Stimulated activated CD4-positive, alpha-beta T cell treated with anti-CD3 and anti-CD28 coated beads, TNF-alpha, amount 100 ng/mL, for 1 hour (primary cell): ENCODE results near the gene NUBPL.
"Not testable (repeated sequence)": the region's sequence is repeated elsewhere in the genome, so short reads cannot be mapped to it uniquely, and the experiment has no call there.

Source experiments
- DNase-seq, 3 donors: peaks; one replicate each; pipeline ENCODE4 v3.0.0-alpha.2; 2020; ENCODE audit warnings: low read depth in 3 of 3, low spot score in 1 of 3

NUBPL gene

GRCh38 chr14:31868096-31868495 is 306.9 kb downstream of the NUBPL start:
- DNase-seq, result not testable (repeated sequence)

- no peak for DNase-seq
These were observed 315.5 kb downstream of the NUBPL start for GRCh38 chr14:31876741-31877140.

DNA sequence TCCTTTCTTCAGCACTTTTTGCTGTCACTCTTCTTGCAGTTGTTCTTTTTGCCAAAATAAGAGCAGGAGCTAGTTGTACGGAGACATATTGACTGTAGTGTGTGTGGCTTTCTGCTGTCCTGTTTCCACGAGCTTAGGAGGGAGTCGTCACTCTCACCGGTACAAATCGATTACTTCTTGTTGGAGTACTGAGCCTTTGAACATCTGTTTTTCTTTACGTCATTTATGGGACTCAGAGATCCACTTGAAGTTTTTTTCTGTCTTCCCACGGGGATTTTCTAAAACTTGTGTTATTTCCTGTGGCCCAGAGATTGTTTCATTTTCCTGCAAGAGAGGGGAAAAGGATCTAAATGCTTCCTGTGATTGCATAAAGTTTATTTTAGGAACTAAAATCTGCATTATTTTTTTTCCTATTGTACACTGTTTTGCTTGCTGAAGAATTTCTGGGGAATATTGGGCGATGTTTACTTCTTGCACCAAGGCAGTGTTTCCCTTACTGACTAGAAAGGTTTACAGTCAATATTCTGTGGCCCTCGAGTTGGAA is 316.1 kb downstream of the NUBPL start:
- no peak for DNase-seq

DNA sequence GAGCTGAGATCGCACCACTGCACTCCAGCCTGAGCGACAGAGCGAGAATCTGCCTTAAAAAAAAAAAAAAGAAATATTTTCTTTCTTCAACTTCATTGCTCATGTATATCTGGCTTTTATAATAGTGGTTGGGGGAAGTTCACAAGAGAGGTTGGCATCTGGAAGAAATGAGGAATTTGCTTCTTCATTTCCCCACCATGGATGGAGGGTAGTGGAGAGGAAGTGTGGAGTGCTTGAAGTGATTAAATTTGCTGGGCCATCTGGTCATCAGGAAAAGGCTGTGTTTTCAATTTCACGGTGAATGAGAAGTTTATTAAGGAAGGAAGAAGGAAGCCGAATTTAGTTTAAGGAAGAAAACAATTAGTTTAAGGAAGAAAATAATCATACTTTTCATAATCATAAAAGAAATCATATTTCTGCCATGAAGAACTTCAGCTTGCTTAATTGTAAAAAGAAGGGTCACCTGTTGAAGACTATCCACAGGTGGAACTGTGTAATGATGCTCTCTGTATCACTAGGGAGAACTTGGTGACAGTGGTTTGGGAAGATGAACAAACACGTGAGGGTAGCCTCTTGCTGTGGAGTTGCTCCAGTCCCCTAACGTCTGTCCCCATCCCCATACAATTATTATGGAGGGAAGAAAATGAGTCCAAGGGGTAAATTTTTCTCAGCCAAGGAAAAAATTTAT is 318.6 kb downstream of the NUBPL start:
- no peak for DNase-seq

DNA sequence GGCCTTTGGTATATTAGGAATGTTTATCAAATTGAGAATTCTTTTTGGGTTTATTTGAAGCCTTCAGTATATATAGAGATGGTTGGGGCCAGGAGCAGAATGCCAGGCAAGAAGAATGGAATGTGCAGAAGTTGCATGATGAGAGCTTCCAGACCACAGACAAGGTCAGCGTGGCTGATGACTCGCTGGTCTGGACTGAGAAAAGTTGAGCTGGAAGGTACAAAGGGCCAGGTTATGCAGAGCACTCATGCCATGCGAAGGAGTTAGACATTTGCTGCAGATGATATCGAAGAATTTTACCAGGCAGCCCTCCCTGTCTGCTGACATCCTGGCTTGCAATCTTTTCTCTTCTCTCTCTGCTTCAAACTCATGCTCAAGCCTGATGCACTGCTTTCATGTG is 319.7 kb downstream of the NUBPL start:
- DNase-seq, result no peak

DNA sequence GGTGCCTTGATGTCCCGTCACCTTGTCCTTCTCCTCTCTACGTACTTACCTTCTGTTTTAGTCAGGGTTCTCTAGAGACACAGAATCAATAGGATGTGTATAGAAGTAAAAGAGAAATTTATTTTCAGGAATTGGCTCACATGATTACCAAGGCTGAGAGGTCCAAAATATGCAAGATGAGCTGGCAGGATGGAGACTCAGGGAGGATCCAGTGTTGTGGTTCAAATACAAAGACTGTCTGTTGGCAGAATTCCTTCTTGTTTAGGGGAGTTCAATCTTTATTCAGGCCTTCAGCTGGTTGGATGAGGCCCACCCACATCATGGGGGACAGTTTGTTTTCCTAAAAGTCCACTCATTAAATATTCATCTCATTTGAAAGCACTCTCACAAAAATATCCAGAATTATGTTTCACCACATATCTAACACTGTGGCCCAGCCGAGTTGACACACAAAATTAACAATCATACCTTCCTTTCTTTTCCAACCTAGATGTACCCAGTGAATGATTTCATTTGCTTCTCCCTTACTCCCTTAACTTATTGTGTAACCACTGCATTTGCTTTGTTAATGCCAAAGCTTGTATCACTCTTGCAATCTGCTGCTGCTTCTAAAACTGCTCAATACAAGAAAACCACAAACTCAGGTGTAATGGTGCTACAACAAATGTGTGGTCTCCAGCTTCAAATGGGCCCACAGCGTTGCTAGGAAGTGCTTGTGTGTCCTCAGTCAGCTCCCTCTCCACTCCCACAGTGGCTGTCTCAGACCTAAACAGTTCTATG is 320.5 kb downstream of the NUBPL start:
- no peak for DNase-seq

- DNase-seq, result no peak
These were observed 323.0 kb downstream of the NUBPL start for GRCh38 chr14:31884238-31884637.

- DNase-seq, result no peak
These were observed 323.7 kb downstream of the NUBPL start for GRCh38 chr14:31884776-31885379.

DNA sequence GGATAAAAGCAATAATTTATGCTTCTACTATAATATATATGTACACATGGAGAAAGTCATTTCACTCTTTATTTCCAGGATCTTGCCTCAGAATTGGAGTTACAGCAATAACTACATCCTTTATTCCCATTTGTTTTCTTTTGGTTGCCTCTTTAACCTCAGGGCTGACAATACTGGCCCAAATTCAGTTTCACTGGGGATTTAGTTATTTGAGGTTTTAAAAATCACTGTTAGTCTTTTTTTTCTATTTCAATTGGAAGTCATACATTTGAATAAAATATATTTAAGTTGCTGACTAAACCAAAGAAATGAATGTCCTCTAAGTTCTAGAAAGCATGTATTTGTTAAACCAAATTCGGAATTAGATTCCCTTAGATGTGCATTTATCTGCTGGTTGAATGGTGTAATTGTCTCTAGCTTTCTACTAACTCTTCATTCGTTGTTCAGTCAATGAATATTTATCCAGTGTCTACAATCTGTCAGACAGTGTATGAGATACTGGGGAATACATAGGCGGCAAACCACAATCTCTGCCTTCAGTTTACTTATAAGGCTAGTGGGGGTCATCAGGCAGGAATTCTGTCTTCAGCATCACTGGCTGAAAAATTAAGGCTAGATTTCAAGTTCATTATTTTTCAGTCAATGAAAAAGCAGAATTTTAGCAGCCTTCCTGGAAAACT is 325.1 kb downstream of the NUBPL start:
- DNase-seq, result no peak

DNA sequence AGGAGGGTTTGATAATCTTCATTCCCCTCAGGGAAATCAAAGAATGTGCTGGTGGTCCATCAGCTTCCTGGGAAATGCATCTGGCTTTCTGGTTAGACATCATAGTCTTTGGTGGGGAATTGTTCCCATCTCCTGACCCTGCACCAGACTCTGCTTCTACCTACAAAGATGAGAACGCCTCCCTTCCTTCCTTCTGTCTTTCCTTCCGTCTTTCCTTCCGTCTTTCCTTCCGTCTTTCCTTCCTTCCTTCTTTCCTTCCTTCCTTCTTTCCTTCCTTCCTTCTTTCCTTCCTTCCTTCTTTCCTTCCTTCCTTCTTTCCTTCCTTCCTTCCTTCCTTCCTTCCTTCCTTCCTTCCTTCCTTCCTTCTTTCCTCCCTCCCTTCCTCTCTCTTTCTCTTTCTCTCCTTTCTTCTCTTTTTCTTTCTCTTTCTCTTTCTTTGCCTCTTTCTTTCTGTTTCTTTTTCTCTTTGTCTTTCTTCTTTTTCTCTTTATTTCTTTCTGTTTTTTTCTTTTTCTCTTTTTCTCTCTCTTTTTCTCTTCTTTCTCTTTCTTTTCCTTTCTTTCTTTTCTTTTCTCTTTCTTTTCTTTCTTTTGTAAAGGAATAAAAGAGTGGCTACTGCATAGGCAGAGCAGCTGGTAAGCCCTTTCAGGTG is 326.9 kb downstream of the NUBPL start:
- no peak for DNase-seq

GRCh38 chr14:31889297-31889696 is 328.1 kb downstream of the NUBPL start:
- DNase-seq, result no peak

DNA sequence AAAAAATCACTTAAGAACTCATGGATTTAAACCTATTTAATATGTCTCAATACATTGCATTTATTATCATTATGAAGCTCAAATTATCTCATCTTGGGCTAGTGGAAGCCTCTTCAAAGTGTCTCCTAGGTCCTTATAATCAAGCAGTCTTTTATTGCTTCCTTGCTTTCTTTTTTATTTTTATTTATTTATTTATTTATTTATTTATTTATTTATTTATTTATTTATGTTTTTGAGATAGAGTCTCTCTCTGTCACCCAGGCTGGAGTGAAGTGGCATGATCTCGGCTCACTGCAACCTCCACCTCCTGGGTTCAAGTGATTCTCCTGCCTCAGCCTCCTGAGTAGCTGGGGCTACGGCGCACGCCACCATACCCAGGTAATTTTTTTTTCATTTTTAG is 329.0 kb downstream of the NUBPL start:
- DNase-seq, result not testable (repeated sequence)

GRCh38 chr14:31893221-31893757 is 332.1 kb downstream of the NUBPL start:
- DNase-seq, result no peak

DNA sequence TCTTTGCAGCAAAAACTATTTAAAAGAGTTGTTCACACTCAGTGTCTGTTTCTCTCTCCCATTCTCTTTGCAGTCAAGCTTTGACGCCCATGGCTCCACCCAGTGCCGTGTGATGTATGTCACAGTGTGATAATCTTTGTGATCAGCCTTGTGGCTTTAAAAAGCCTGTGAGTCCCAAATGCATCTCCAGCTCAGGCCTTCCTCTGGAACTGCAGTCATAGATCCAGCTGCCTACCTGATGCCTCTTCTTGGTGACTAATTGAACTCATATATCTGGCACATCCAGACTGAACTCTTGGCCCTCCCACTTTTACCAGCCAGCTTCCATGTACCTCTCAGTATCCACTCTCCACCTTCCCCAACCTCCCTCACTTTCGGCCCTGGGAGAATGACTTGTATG is 333.1 kb downstream of the NUBPL start:
- DNase-seq, result no peak

DNA sequence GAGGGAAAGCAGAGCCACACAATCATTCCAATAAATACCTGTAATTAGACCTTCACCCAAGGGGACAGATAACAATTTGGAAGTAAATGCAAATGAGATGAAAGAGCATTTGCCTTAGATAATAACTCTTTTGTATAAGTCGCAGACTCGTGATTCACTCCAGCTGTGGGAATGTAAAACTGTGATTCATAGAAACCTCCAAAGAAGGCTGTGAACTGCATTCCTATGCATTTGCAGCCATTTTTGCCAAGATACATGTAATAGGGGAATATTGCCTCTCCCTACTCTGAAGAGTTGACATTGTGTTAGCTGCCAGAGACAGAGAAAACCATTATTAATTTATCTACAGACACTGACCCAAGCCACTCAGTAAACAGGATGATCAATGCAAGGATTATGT is 334.0 kb downstream of the NUBPL start:
- DNase-seq, result no peak

- DNase-seq, result no peak
These were observed 334.4 kb downstream of the NUBPL start for GRCh38 chr14:31895646-31896045.

DNA sequence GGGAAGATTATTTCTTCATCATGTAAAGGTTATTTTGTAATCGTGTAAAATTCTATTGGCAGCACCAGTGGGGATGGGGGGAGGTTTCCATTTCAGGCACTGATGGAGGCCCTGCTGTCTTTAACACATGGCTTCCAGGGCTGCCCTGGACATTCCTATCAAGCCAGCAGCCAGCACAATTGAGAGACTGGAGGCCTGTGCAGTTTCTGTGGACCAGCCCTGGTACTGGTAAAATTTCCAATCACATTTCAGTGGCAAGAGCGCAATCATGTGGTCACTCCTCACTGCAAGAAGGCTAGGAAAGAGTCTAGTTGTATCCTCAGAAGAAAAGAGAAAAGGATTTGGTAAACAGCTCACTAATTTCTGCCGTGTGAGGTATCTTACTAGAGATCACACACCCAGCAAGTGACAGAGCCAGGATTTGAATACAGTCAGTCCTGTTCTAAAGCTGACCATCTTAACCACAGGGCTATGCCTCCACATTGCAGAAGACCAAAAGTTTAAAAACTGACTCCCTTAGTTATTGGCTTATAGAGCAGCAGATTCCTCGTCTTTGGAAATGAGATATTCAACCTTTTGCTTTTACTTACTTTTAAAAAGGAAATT is 336.5 kb downstream of the NUBPL start:
- no peak for DNase-seq

DNA sequence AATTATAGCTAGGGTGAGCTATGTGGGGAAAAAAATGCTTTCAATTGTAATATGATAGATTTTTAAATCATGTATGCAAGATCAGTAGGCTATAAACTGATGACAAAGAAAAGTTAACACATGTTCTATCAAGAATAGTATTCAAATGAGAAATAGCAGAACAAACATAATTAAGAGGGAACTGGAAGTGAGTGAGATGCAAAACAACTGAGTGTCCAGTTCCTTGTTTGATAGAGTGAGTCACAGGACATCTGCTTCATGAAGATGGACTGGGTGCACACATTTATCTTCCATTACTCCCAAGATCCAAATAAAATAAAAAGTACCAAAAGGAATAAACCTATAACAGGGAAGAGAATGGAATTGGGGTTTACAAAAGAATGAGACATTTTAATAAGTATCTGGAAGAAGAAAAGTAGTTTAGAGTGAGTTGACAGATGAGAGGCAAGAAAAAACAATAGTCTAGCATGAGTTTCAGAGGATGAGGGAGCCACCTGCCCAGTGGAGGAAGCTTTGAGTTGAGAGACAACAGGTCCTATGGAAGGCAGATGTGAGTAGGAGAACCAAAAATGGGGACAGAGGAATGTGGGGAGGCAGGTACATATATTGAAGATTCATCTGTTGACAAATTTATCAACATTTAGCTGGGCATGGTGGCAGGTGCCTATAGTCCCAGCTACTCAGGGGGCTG is 337.8 kb downstream of the NUBPL start:
- DNase-seq, result no peak

GRCh38 chr14:31902002-31902401 is 340.8 kb downstream of the NUBPL start:
- no peak for DNase-seq
